NCI-H2196 treated with DMSO at 0.1 percent for 48 hours (cell line): ENCODE results near the gene COBL.

Source experiments
- DNase-seq: peaks from one replicate; lab custom pipeline; 2025; ENCODE audit not compliant: unreplicated experiment; lab: John Stamatoyannopoulos, UW

COBL gene

DNA sequence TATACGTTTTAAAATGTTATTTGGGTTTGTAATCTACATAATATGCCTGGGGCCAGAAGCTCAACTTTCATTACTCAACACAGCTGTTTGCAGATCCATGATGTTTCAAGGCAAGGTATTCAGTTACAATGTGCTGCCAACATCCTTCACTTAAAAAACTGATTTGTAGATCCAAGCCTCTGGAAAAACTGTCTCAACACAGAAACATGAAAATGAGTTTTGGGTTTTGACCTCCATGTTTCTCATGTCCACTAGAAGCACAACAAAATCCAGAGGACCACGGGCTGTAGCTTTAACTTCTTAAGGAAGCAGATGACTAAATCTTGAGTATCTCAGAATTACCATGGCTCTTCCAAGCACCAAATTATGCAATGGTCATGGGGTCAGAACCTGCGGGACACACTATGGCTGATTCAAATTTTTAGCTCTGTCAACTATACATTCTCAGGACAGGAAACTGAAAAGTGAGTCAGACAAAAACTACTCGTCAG is 286.9 kb downstream of the COBL start:
- no peak for DNase-seq

- no peak for DNase-seq
Measured at GRCh38 chr7:51029131-51029530, 287.5 kb downstream of the COBL start.

- DNase-seq: no peak
Measured at GRCh38 chr7:51027935-51028830, 288.4 kb downstream of the COBL start.

GRCh38 chr7:51027106-51027934 is 289.3 kb downstream of the COBL start:
- no peak for DNase-seq

DNA sequence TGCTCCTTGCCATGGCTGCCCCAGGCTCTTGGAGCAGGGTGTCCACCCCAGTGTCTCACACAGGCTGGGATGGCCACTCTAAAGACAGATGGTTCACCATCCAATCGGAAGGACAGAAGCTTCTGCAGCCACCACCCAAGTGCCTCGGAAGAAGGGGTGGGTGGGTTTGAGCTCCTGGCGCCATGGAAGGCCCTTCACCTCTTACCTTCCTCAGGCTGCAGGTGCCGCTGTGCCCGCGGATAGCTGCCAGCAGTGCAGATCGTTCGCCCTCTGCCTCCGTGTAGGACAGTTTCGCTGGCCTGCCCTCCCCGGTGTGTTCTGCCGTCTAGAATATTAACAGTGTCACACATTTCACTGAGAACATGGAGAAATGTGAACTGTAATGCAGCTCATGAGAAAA is 290.3 kb downstream of the COBL start:
- DNase-seq: no peak

DNA sequence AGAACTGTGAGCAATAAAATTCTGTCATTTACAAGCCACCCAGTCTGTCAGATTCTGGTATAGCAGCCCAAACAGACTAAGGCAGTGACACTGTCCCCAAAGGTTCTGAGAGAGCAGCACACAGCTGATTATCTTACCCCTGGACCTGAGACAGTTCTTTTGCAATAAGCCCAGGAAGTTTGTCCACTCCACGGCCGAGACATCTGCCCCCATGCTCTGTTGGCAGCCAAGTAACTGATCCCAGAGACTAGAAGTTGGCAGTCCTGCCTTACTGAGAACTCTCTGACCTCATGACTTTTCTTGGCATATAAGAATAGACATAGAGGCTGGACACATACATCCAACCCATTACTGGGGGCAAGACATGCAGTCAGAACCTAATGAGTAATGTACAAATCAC is 290.9 kb downstream of the COBL start:
- DNase-seq: no peak

DNA sequence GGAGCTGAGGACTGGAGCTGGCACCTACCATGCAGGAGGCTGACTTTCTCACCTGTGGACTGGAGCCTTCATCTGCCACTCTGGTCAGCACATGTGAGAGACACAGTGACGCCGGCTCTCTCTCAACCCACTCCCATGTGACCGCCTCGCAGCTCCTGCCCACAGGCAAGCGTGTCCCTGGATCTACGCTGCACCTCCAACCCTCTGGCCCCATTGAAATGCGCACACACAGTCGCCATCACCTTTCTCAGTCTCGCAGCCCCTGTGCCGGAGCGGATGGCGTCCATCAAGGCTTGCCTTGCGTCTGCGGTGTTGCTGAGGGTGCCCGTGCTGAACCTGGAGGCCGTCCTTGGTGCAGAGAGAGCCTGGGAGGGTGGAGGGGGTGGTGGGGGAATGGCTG is 291.7 kb downstream of the COBL start:
- DNase-seq: no peak

DNA sequence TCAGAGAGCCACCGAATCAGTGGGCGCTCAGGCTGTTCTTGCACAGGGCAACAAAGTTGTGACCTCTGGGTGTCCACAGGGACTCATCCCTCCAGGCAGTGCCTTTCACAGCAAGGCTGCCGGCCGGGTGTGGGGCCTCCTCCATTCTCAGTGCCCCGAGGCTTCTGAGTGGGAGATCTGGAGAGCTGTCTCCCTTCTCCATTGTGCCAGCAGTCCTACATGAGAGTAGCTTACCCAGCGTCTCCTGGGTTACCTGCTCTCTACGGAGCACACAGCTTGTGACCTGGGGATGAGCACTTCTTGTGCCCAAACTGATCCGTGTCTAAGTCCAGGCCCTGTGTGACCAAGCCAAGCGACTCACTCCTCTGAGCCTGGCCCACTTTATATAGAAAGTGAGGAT is 293.1 kb downstream of the COBL start:
- no peak for DNase-seq

GRCh38 chr7:51022821-51023220 is 293.8 kb downstream of the COBL start:
- no peak for DNase-seq

DNA sequence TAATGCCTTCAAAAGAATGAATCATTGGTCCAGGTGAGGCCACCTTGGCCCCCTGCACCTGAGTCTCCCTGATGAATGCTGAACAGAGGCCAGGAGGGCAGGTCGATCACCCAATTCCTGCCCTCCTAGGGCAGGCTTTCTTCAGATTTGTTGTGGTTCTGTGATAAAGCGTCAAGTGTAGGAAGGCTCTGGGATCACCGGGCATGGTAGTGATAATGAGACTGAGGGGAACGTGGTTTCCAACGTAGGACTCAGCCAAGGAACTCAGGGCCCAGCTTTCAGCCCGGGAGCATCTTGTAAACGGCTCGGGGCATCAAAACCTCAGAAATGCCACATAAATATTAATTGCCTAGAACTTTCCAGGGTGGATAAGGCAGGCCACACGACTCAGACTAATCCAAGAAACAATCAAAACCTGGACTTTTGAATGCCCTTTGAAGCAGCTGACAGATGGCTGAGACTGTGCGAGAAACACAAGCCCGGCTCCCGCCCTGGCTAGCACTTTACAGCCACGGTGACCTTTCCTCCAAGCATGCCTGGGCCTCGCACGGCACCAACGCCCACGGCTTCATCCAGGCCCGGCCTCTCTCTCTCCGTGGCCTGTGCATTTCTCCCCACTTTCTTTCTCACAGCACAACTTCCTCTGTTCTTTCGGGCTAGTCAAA is 294.6 kb downstream of the COBL start:
- DNase-seq: no peak

- no peak for DNase-seq
Measured at GRCh38 chr7:51020944-51021343, 295.7 kb downstream of the COBL start.

GRCh38 chr7:51019891-51020870 is 296.4 kb downstream of the COBL start:
- DNase-seq: no peak

DNA sequence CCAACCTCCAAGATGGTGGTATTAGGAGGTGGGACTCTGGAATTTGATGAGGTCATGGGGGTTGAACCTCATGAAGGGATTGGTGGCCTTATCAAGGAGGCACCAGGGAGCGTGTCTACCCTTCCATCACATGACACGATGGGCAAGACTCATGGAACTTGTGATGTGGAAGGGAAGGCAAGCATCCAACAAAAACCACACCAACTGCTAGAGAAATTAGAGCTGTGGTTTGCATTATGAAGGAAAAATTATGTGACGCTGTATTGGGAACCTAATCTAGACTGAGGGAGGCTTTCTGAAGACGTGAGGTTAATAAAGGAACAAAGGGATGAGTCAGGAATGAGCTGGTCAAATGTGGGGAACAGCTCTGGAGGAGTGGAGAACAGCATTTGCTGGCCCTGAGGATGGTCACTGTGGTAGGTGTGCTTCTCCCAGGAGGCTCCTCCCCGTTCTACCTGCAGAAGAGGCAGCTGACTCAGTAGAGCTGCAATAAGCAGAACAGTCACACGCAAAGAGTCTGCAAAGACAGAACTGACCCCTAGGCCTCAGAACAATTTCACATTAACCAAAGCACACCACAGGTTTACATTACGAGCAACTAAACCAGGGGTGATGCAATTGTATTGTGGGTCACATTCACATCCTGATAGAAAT is 297.3 kb downstream of the COBL start:
- DNase-seq: no peak

DNA sequence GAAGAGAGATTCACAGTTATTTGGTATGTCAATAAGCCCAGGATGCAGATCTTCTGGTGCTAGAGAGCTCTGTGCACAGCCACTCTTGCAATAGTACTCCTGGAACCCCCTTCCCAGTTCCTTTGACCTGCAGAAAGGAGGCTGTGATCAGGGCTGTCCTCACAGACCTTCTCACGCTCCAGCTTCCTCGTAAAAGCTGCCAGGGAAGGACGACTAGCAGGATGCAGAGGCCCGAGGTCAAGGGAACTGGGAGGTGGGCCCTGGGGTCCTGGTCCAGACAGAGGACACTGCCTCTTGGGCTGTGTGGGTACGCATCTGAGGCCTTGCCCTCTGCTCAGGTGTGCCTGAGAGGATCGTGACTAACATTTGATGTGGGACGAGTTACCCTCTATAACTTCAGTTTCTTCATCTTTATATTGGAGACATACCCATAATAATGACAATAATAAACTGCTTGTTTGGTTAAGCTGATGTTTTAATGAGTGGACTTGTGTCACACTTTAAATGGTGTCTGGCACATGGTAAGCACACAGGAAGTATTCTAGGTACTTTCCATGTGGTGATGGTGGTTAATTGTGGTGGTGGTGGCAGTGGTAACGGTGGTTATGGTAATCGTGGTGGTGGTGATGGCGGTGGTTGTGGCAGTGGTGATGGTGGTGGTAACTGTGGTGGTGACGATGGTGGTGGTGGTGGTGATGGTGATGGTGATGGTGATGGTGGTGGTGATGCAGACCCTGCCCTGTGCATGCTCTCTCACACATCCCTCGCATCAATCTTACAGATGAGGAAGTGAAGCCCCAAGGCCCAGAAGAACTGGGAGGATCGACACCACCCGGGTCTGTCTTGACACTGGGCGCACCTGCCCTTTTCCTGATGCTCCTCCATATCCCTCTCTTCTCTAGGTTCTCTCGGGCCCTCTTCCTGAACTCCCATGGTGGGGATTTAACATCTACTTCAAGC is 298.8 kb downstream of the COBL start:
- no peak for DNase-seq

DNA sequence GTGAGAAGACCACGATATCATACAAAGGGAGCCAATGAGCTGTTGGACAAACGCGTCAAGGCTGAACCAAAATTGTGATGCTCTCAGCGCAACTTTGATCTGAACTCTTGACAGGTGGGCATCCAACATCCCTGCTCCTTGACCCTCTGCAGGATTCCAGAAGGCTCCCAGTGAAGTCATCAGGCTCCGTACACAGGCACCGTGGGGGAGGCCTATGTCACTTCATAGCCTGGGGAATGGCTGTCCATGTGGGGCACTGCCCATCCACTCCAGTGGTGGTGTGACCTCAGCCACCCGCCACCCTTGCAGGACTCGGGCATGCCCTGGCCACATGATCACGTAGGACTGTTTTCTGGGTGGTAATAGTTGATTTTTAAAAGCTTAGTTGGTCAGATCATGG is 300.1 kb downstream of the COBL start:
- DNase-seq: no peak

DNA sequence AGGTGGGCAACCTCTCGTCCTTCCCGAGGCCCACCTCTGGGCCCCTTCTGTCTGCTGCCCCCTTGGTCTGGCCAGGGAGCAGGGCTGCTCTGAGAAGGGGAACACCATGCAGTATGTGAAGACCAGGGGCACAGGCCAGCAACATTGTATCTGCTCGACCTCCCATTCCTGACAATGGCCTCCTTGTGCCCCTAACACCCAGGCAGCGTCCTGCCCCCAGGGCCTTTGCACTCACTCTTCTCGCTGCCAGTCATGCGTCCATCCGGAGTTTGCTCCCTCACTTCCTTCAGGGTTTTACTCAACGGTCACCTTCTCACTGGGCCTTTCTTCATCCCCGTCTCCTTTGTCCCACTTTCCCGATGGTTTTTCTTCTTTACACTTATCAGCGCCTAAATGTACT is 301.0 kb downstream of the COBL start:
- no peak for DNase-seq

GRCh38 chr7:51014811-51015210 is 301.8 kb downstream of the COBL start:
- DNase-seq: no peak

DNA sequence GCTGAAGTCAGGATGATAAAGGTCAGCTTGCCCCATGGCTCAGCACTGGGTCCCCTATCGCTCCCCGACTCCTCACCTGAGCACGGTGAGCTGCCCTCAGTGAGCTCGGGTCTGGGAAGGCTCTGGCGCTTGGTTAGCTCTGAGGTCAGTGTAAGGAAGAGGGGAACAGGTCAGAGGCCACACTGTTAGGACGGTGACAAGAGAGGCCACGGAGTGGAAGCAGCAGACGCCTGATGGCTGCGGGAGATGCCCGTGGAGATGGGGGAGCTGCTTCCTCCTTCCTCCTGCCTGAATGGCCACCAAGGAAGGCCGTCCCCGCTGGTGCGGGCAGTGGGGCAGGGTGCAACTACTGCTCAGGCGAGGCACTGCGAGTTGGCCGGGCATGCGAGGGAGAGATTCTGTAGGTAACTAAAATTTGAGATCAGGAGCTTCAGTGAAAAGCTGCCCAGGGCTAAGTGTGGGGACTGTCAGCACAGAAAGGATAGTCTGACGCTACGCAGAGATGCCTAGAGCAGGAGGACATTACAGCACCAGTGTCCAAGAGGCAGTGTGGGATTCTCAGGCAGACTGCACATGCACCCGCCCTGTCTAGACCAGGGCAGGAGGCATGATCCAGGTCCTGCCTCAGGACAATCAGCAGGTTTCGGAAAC is 302.6 kb downstream of the COBL start:
- DNase-seq: no peak
